HepG2 (cell line): ENCODE results near the gene OR8B3. TPM values are rescaled to one million over a fixed set of nuclear protein-coding genes. Genes with fewer than 3 reads are reported as not detected.

Source experiments
- FOSL2 ChIP-seq: sonication (generic); formaldehyde crosslinking; IDR thresholded peaks from 2 replicates; pipeline ENCODE4 v1.4.0; 2020; ENCODE audit warnings: missing genetic modification reagents
- FOXA1 ChIP-seq, 2 experiments: fragments of 450-650 bp in 1 of 2; sonication (generic) in 1 of 2; formaldehyde crosslinking in 1 of 2; IDR thresholded peaks; 2 replicates each; pipeline versions ENCODE4 v1.4.0 to v1.6.1; 2016 to 2020; ENCODE audit warnings: missing genetic modification reagents in 1 of 2
- FOXA3 ChIP-seq: IDR thresholded peaks from 2 replicates; pipeline ENCODE4 v1.6.1; 2016; ENCODE audit warnings: missing genetic modification reagents, missing compliant biosample characterization
- MAFF ChIP-seq: IDR thresholded peaks from 2 replicates; pipeline ENCODE4 v1.6.1; 2011; ENCODE audit warnings: low read depth, low read length, improper control_type of control experiment
- MAFK ChIP-seq, 2 experiments: IDR thresholded peaks in 1 of 2; conservative IDR thresholded peaks in 1 of 2; 2 replicates each; pipeline ENCODE4 v1.6.1; 2011; ENCODE audit warnings: improper control_type of control experiment in 2 of 2, low read length in 2 of 2
- MED13 ChIP-seq: sonication (generic); formaldehyde crosslinking; IDR thresholded peaks from 2 replicates; pipeline ENCODE4 v1.5.0; 2020; ENCODE audit warnings: missing genetic modification reagents
- RAD51 ChIP-seq: fragments of 450-650 bp; IDR thresholded peaks from 2 replicates; pipeline ENCODE4 v1.6.1; 2016; ENCODE audit warnings: borderline replicate concordance
- REL ChIP-seq: sonication (generic); formaldehyde crosslinking; conservative IDR thresholded peaks from 2 replicates; pipeline ENCODE4 v1.8.0; 2022; ENCODE audit warnings: mild to moderate bottlenecking, missing genetic modification reagents, moderate library complexity
- STAG1 ChIP-seq: sonication (generic); formaldehyde crosslinking; IDR thresholded peaks from 2 replicates; pipeline ENCODE4 v1.4.0; 2020; ENCODE audit warnings: missing genetic modification reagents
- polyA plus RNA-seq, 8 experiments: library from polyadenylated mRNA; depleted of rRNA in 3 of 8; stranded (reverse) in 7 of 8; unstranded in 1 of 8; fragments of >200 nt; fragmentation: Illumina TruSeq in 4 of 8; extraction: Trizol in 4 of 8; gene quantifications; 2 replicates each; pipeline versions ENCODE4 v1.2.1 to v1.2.3, GENCODE V29; 2011 to 2016; ENCODE audit warnings: low read depth in 4 of 8, missing spikeins in 1 of 8, mixed read lengths in 1 of 8; ENCODE audit not compliant: insufficient read depth in 1 of 8
- total RNA-seq, 5 experiments: library from RNA; depleted of rRNA; stranded (reverse); fragments of >200 nt; fragmentation: Illumina TruSeq; extraction: Trizol; gene quantifications; 2 replicates each; pipeline ENCODE4 v1.2.3, GENCODE V29; 2016; ENCODE audit warnings: low read depth in 1 of 5
- TF ChIP-seq, protein P1 (sequence below): IDR thresholded peaks from 2 replicates; pipeline ENCODE4 v1.6.1; 2012; ENCODE audit warnings: low read depth, low read length, improper control_type of control experiment
- TF ChIP-seq, protein P2 (sequence below): sonication (generic); formaldehyde crosslinking; IDR thresholded peaks from 2 replicates; pipeline ENCODE4 v1.5.0; 2020; ENCODE audit warnings: mild to moderate bottlenecking, missing genetic modification reagents
- TF ChIP-seq, protein P3 (sequence below): sonication (generic); formaldehyde crosslinking; IDR thresholded peaks from 2 replicates; pipeline ENCODE4 v1.8.1; 2023; ENCODE audit warnings: missing genetic modification reagents, mild to moderate bottlenecking, borderline replicate concordance

OR8B3 gene
- total and polyA plus RNA-seq, 2 of the 13 experiments (the other 11 are each of a cell fraction or from before 2014, with no cell fraction given) = not detected

DNA sequence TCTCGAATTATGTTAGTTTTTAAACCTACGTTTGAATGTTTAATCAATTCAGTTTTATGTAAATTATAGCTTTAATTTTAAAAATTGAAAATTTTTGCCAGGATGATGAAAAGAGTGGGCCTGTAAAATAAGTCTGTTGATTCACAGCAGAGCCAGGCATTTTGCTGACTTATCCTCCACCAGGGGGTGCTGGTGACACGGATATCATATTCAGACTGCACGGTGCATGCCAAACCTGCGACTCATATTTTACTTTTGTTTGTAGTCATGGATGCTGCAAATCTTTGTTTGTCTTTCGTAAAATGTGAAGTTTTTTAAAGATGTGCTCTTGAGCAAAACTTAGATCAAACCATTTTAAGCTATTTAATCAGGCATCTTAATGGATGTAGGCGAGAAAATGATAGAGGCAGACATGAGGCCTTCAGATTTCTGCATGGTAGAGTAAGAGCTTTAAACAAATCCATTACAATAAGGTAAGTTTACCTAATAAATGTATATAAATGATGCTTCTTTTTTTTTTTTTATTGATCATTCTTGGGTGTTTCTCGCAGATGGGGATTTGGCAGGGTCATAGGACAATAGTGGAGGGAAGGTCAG, 3.6 kb upstream of the OR8B3 start (continued):
- peak; percentile 26; the same call in 1 of the 2 replicates for TF ChIP-seq FOXA3 (CRISPR knock-in tag)
- TF ChIP-seq MAFF = 0 out of 2 replicates have a peak, but pooled peaks have one; percentile 15
- 0 out of 4 replicates have a peak, but pooled peaks have one; percentile 4 to 13 for TF ChIP-seq MAFK (conservative IDR thresholded peaks at IDR 0.05 in 1 of 2, IDR thresholded peaks at IDR 0.05 in 1 of 2; ENCODE audit: low read length in 2 of 2)
- no peak for TF ChIP-seq FOXA1 (IDR thresholded peaks at IDR 0.05)
- TF ChIP-seq FOXA1 (CRISPR knock-in tag; IDR thresholded peaks at IDR 0.05) = peak; percentile 22; the same call in 1 of the 2 replicates
- TF ChIP-seq FOSL2 (CRISPR knock-in tag) = peak; percentile 92
- TF ChIP-seq RAD51 = no peak
- peak; percentile 60 for TF ChIP-seq STAG1 (CRISPR knock-in tag)
- TF ChIP-seq, protein P1, sequence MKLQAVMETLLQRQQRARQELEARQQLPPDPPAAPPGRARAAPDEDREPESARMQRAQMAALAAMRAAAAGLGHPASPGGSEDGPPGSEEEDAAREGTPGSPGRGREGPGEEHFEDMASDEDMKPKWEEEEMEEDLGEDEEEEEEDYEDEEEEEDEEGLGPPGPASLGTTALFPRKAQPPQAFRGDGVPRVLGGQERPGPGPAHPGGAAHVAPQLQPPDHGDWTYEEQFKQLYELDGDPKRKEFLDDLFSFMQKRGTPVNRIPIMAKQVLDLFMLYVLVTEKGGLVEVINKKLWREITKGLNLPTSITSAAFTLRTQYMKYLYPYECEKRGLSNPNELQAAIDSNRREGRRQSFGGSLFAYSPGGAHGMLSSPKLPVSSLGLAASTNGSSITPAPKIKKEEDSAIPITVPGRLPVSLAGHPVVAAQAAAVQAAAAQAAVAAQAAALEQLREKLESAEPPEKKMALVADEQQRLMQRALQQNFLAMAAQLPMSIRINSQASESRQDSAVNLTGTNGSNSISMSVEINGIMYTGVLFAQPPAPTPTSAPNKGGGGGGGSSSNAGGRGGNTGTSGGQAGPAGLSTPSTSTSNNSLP = 0 out of 2 replicates have a peak, but pooled peaks have one; percentile 29
- TF ChIP-seq MED13 (CRISPR knock-in tag) = no peak
- TF ChIP-seq, protein P2, sequence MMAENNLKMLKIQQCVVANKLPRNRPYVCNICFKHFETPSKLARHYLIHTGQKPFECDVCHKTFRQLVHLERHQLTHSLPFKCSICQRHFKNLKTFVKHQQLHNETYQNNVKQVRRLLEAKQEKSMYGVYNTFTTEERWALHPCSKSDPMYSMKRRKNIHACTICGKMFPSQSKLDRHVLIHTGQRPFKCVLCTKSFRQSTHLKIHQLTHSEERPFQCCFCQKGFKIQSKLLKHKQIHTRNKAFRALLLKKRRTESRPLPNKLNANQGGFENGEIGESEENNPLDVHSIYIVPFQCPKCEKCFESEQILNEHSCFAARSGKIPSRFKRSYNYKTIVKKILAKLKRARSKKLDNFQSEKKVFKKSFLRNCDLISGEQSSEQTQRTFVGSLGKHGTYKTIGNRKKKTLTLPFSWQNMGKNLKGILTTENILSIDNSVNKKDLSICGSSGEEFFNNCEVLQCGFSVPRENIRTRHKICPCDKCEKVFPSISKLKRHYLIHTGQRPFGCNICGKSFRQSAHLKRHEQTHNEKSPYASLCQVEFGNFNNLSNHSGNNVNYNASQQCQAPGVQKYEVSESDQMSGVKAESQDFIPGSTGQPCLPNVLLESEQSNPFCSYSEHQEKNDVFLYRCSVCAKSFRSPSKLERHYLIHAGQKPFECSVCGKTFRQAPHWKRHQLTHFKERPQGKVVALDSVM = no peak
- TF ChIP-seq, protein P3, sequence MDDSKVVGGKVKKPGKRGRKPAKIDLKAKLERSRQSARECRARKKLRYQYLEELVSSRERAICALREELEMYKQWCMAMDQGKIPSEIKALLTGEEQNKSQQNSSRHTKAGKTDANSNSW (CRISPR knock-in tag) = no peak
- no peak for TF ChIP-seq REL
